HepG2 (cell line): Measurements from ENCODE around the gene SIRPB1. TPM values are rescaled to one million over a fixed set of nuclear protein-coding genes. Genes with fewer than 3 reads are reported as not detected.

Experiments used
- ATAC-seq: fragments of 200-7000 bp; cut with Tn5 transposase; 3 replicates; pipeline ENCODE4 v1.9.1; 2020; ENCODE audit warnings: mild to moderate bottlenecking, moderate library complexity
- BruUV-seq: library from RNA; stranded (reverse); fragments of 400-500 nt; replicated peaks from 2 replicates; lab custom pipeline; 2021; lab: Mats Ljungman, UMichigan
- CTCF ChIA-PET: fragments of 300-600 bp; formaldehyde crosslinking; extraction: SDS; loops from one replicate; lab custom pipeline; 2021; ENCODE audit warnings: low total read pairs, inconsistent platforms, low intra/inter-chr PET ratio; lab: Yijun Ruan, JAX
- POLR2A ChIA-PET: fragments of 350-600 bp; sonication (Branson Sonifier 250); formaldehyde crosslinking; loops from one replicate; lab custom pipeline; 2020; ENCODE audit warnings: antibody characterized with exemption, inconsistent platforms; lab: Yijun Ruan, JAX
- DNase-seq: peaks from one replicate; pipeline ENCODE4 v3.0.0-alpha.2; 2015; ENCODE audit warnings: low spot score
- FAIRE-seq: peaks from 3 replicates; lab custom pipeline; 2011; peaks lifted over from hg19 to GRCh38; lab: Jason Lieb, UNC
- H2AFZ ChIP-seq: one replicate; pipeline ENCODE4 v1.6.1; 2011; ENCODE audit warnings: low read length, inconsistent platforms
- H3K27ac ChIP-seq: fragments of 300-600 bp; 3 replicates; pipeline ENCODE4 v1.8.0; 2011; ENCODE audit warnings: mixed run types, mild to moderate bottlenecking, mixed read lengths, low read length, inconsistent platforms; ENCODE audit not compliant: insufficient read depth; ENCODE audit errors: extremely low read length
- H3K27me3 ChIP-seq, 2 experiments: fragments of 200-600 bp in 1 of 2; 2 replicates in 1 of 2; 3 replicates in 1 of 2; pipeline versions ENCODE4 v1.6.0 to v1.8.0; 2011; ENCODE audit warnings: low read length in 2 of 2, mild to moderate bottlenecking in 2 of 2, moderate library complexity in 2 of 2, inconsistent platforms in 1 of 2; ENCODE audit not compliant: insufficient read depth in 2 of 2, control insufficient read depth in 1 of 2
- H3K36me3 ChIP-seq, 2 experiments: fragments of 200-600 bp in 1 of 2; replicated peaks in 1 of 2; 2 replicates in 1 of 2; 3 replicates in 1 of 2; pipeline versions ENCODE4 v1.5.1 to v1.8.0; 2011; ENCODE audit warnings: low read length in 2 of 2, inconsistent platforms in 1 of 2; ENCODE audit not compliant: insufficient read depth in 2 of 2, control insufficient read depth in 1 of 2
- H3K4me1 ChIP-seq: 2 replicates; pipeline ENCODE4 v1.5.1; 2012; ENCODE audit warnings: low read length, inconsistent platforms; ENCODE audit not compliant: insufficient read depth
- H3K4me2 ChIP-seq: 2 replicates; pipeline ENCODE4 v1.6.0; 2011; ENCODE audit warnings: low read depth, low read length, inconsistent platforms
- H3K4me3 ChIP-seq, 3 experiments: fragments of 200-600 bp in 1 of 3; sonication (generic), shearing (Covaris generic) in 1 of 3; replicated peaks in 1 of 3; 2 replicates each; pipeline ENCODE4 v1.5.1; 2011 to 2016; ENCODE audit warnings: low read length in 3 of 3, inconsistent platforms in 2 of 3, low read depth in 2 of 3, mild to moderate bottlenecking in 2 of 3, control low read depth in 1 of 3, mixed read lengths in 1 of 3; ENCODE audit not compliant: insufficient read depth in 1 of 3
- H3K79me2 ChIP-seq: one replicate; pipeline ENCODE4 v1.6.1; 2011; ENCODE audit warnings: low read length, inconsistent platforms; ENCODE audit not compliant: insufficient read depth
- H3K9ac ChIP-seq: 2 replicates; pipeline ENCODE4 v1.6.0; 2011; ENCODE audit warnings: mild to moderate bottlenecking, low read depth, low read length, inconsistent platforms; ENCODE audit not compliant: insufficient read depth
- H3K9me3 ChIP-seq: 2 replicates; pipeline ENCODE4 v1.5.1; 2012; ENCODE audit warnings: mild to moderate bottlenecking, low read length
- H4K20me1 ChIP-seq: 2 replicates; pipeline ENCODE4 v1.6.0; 2011; ENCODE audit warnings: inconsistent platforms, mild to moderate bottlenecking, low read length, moderate library complexity; ENCODE audit not compliant: insufficient read depth
- AFF4 ChIP-seq: sonication (generic); formaldehyde crosslinking; IDR thresholded peaks from 2 replicates; pipeline ENCODE4 v1.4.0; 2020; ENCODE audit warnings: missing genetic modification reagents
- E2F5 ChIP-seq: sonication (generic); formaldehyde crosslinking; conservative IDR thresholded peaks from 2 replicates; pipeline ENCODE4 v1.4.0; 2020; ENCODE audit warnings: missing genetic modification reagents
- HOMEZ ChIP-seq: IDR thresholded peaks from 2 replicates; pipeline ENCODE4 v1.6.1; 2016; ENCODE audit warnings: low read depth
- SIX1 ChIP-seq: sonication (generic); formaldehyde crosslinking; IDR thresholded peaks from 2 replicates; pipeline ENCODE4 v1.4.0; 2020; ENCODE audit warnings: missing genetic modification reagents, borderline replicate concordance
- ZBTB1 ChIP-seq: sonication (generic); formaldehyde crosslinking; IDR thresholded peaks from 2 replicates; pipeline ENCODE4 v1.4.0; 2020; ENCODE audit warnings: missing genetic modification reagents, borderline replicate concordance
- ZNF563 ChIP-seq: sonication (generic); formaldehyde crosslinking; IDR thresholded peaks from 2 replicates; pipeline ENCODE4 v1.8.0; 2022; ENCODE audit warnings: mild to moderate bottlenecking, moderate library complexity, missing genetic modification reagents
- WGBS: methylation state at CpG from one replicate; pipeline ENCODE4 v1.1.6; 2017; ENCODE audit warnings: low lambda C conversion rate; 5-methylcytosine and 5-hydroxymethylcytosine counted together
- in situ Hi-C: cut with HindIII; loops from 2 replicates; pipeline ENCODE4 v1.10.0; 2017; ENCODE audit warnings: low pct_unique_long_range_greater_than_20kb; ENCODE audit not compliant: extremely low pct_ligation_motif_present
- intact Hi-C: fragments of 100-400 bp; cut with micrococcal nuclease; formaldehyde crosslinking; loops from one replicate; pipeline ENCODE4 v1.10.0; 2022; ENCODE audit not compliant: unreplicated experiment
- polyA plus RNA-seq, 8 experiments: library from polyadenylated mRNA; depleted of rRNA in 3 of 8; stranded (reverse) in 7 of 8; unstranded in 1 of 8; fragments of >200 nt; fragmentation: Illumina TruSeq in 4 of 8; extraction: Trizol in 4 of 8; gene quantifications; 2 replicates each; pipeline versions ENCODE4 v1.2.1 to v1.2.3, GENCODE V29; 2011 to 2016; ENCODE audit warnings: low read depth in 4 of 8, missing spikeins in 1 of 8, mixed read lengths in 1 of 8; ENCODE audit not compliant: insufficient read depth in 1 of 8
- total RNA-seq, 5 experiments: library from RNA; depleted of rRNA; stranded (reverse); fragments of >200 nt; fragmentation: Illumina TruSeq; extraction: Trizol; gene quantifications; 2 replicates each; pipeline ENCODE4 v1.2.3, GENCODE V29; 2016; ENCODE audit warnings: low read depth in 1 of 5

SIRPB1 gene
- total and polyA plus RNA-seq, 2 of the 13 experiments (the other 11 are each of a cell fraction or from before 2014, with no cell fraction given) = 0.41 to 1.4 TPM

- DNase-seq (no peak), FAIRE-seq (no peak), ATAC-seq (no peak)
- CTCF ChIA-PET = no interaction called here
- no peaks in the 10 kb centered on the region for H3K9me3 ChIP-seq
- no peaks in the 10 kb centered on the region for H3K79me2 ChIP-seq
- H3K27me3 ChIP-seq = peaks cover 0 to 14% of the 10 kb centered on the region in 2 experiments; a peak in 1 of 5 replicates
- H3K4me1 ChIP-seq = no peaks in the 10 kb centered on the region
- TF ChIP-seq ZBTB1 (CRISPR knock-in tag) = no peak
- TF ChIP-seq SIX1 (CRISPR knock-in tag) = no peak
- TF ChIP-seq AFF4 = no peak
- TF ChIP-seq E2F5 = no peak
- no peak for TF ChIP-seq HOMEZ (CRISPR knock-in tag)
- no peak for TF ChIP-seq ZNF563 (CRISPR knock-in tag)
- H4K20me1 ChIP-seq = no peaks in the 10 kb centered on the region
- intact Hi-C loops = no loop called here
- no peak overlapping the region for H3K27ac ChIP-seq
- POLR2A ChIA-PET = no interaction called here
- no peaks in the 10 kb centered on the region for H3K36me3 ChIP-seq
- in situ Hi-C loops = no loop called here
- H2AFZ ChIP-seq = no peak overlapping the region
- no TSS peak for BruUV-seq
- no peak overlapping the region for H3K4me3 ChIP-seq
- no peak overlapping the region for H3K4me2 ChIP-seq
- H3K9ac ChIP-seq = no peak overlapping the region
- 2% methylated on average over 2 of the region's 2 CpGs for WGBS
These were observed 44.1 kb upstream of the SIRPB1 start for GRCh38 chr20:1663917-1664316.
